HepG2 (cell line): ENCODE measurements around the gene ARHGAP12. TPM values are rescaled to one million over a fixed set of nuclear protein-coding genes. Genes with fewer than 3 reads are reported as not detected.

ENCODE experiments used
- ARID2 ChIP-seq: sonication (generic); formaldehyde crosslinking; IDR thresholded peaks from 2 replicates; pipeline ENCODE4 v1.8.1; 2022; ENCODE audit warnings: mild to moderate bottlenecking, missing genetic modification reagents, borderline replicate concordance
- EHMT2 ChIP-seq: fragments of 200-600 bp; sonication (generic); IDR thresholded peaks from 2 replicates; pipeline ENCODE4 v1.7.0; 2017; ENCODE audit warnings: antibody characterized with exemption, low read depth, low read length, borderline replicate concordance
- ELF3 ChIP-seq: IDR thresholded peaks from 2 replicates; pipeline ENCODE4 v1.6.1; 2016; ENCODE audit warnings: missing genetic modification reagents, missing compliant biosample characterization
- FOXA3 ChIP-seq: IDR thresholded peaks from 2 replicates; pipeline ENCODE4 v1.6.1; 2016; ENCODE audit warnings: missing genetic modification reagents, missing compliant biosample characterization
- GPN1 ChIP-seq: sonication (generic); formaldehyde crosslinking; IDR thresholded peaks from 2 replicates; pipeline ENCODE4 v1.5.1; 2020; ENCODE audit warnings: missing genetic modification reagents, borderline replicate concordance
- PHF8 ChIP-seq: sonication (generic); formaldehyde crosslinking; IDR thresholded peaks from 2 replicates; pipeline ENCODE4 v1.5.0; 2020; ENCODE audit warnings: missing genetic modification reagents
- POLR2AphosphoS2 ChIP-seq: IDR thresholded peaks from 2 replicates; pipeline ENCODE4 v1.6.1; 2011; ENCODE audit warnings: low read depth, low read length, improper control_type of control experiment
- SRSF9 ChIP-seq: fragments of 200-400 bp; formaldehyde crosslinking; IDR thresholded peaks from 2 replicates; pipeline ENCODE4 v1.6.1; 2018; ENCODE audit warnings: borderline replicate concordance, mild to moderate bottlenecking, low read depth, low read length; ENCODE audit not compliant: insufficient read depth, poor library complexity, severe bottlenecking
- ZBTB20 ChIP-seq: sonication (generic); formaldehyde crosslinking; IDR thresholded peaks from 2 replicates; pipeline ENCODE4 v1.8.1; 2023; ENCODE audit warnings: missing genetic modification reagents, low read depth, mild to moderate bottlenecking, borderline replicate concordance
- ZNF335 ChIP-seq: sonication (generic); formaldehyde crosslinking; IDR thresholded peaks from 2 replicates; pipeline ENCODE4 v1.4.0; 2020; ENCODE audit warnings: missing genetic modification reagents
- ZNF460 ChIP-seq: sonication (generic); formaldehyde crosslinking; IDR thresholded peaks from 2 replicates; pipeline ENCODE4 v1.5.1; 2020; ENCODE audit warnings: missing genetic modification reagents, mild to moderate bottlenecking, borderline replicate concordance
- ZNF543 ChIP-seq: sonication (generic); formaldehyde crosslinking; IDR thresholded peaks from 2 replicates; pipeline ENCODE4 v1.4.0; 2020; ENCODE audit warnings: mild to moderate bottlenecking, missing genetic modification reagents
- ZNF562 ChIP-seq: sonication (generic); formaldehyde crosslinking; IDR thresholded peaks from 2 replicates; pipeline ENCODE4 v1.8.0; 2022; ENCODE audit warnings: missing genetic modification reagents, borderline replicate concordance
- ZNF816 ChIP-seq: sonication (generic); formaldehyde crosslinking; IDR thresholded peaks from 2 replicates; pipeline ENCODE4 v1.8.0; 2022; ENCODE audit warnings: missing genetic modification reagents, mild to moderate bottlenecking, borderline replicate concordance
- polyA plus RNA-seq, 8 experiments: library from polyadenylated mRNA; depleted of rRNA in 3 of 8; stranded (reverse) in 7 of 8; unstranded in 1 of 8; fragments of >200 nt; fragmentation: Illumina TruSeq in 4 of 8; extraction: Trizol in 4 of 8; gene quantifications; 2 replicates each; pipeline versions ENCODE4 v1.2.1 to v1.2.3, GENCODE V29; 2011 to 2016; ENCODE audit warnings: low read depth in 4 of 8, missing spikeins in 1 of 8, mixed read lengths in 1 of 8; ENCODE audit not compliant: insufficient read depth in 1 of 8
- total RNA-seq, 5 experiments: library from RNA; depleted of rRNA; stranded (reverse); fragments of >200 nt; fragmentation: Illumina TruSeq; extraction: Trizol; gene quantifications; 2 replicates each; pipeline ENCODE4 v1.2.3, GENCODE V29; 2016; ENCODE audit warnings: low read depth in 1 of 5
- TF ChIP-seq, protein P1 (sequence below): sonication (generic); formaldehyde crosslinking; IDR thresholded peaks from 2 replicates; pipeline ENCODE4 v1.5.1; 2020; ENCODE audit warnings: mild to moderate bottlenecking, missing genetic modification reagents, moderate library complexity
- TF ChIP-seq, protein P2 (sequence below): sonication (generic); formaldehyde crosslinking; IDR thresholded peaks from 2 replicates; pipeline ENCODE4 v1.5.1; 2020; ENCODE audit warnings: mild to moderate bottlenecking, missing genetic modification reagents, borderline replicate concordance
- TF ChIP-seq, protein P3 (sequence below): sonication (generic); formaldehyde crosslinking; IDR thresholded peaks from 2 replicates; pipeline ENCODE4 v1.4.0; 2020; ENCODE audit warnings: missing genetic modification reagents
- TF ChIP-seq, protein P4 (sequence below): sonication (generic); formaldehyde crosslinking; IDR thresholded peaks from 2 replicates; pipeline ENCODE4 v1.4.0; 2020; ENCODE audit warnings: missing genetic modification reagents, borderline replicate concordance

Gene ARHGAP12
- total and polyA plus RNA-seq, 2 of the 13 experiments (the other 11 are each of a cell fraction or from before 2014, with no cell fraction given): 25.0 to 54.6 TPM

DNA sequence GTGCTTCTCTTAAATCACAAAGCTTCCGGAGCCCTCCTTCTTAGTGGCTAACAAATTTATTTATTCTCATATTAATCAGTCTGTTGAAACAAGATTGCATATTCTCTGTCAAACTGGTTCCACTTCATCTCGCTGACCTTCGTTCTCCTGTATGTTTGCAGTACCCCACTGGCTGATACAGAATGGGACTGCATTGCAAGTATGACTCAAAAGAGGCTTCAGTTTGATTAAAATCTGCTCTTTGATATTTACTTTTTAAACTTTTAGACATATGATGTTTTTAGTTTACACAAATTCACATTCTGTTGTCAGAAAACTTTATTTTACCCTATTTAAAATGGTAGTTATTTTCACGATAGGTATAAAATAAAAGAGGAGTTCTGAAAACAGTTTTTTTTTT is 14.3 kb upstream of the ARHGAP12 start (continued):
- TF ChIP-seq, protein P1, sequence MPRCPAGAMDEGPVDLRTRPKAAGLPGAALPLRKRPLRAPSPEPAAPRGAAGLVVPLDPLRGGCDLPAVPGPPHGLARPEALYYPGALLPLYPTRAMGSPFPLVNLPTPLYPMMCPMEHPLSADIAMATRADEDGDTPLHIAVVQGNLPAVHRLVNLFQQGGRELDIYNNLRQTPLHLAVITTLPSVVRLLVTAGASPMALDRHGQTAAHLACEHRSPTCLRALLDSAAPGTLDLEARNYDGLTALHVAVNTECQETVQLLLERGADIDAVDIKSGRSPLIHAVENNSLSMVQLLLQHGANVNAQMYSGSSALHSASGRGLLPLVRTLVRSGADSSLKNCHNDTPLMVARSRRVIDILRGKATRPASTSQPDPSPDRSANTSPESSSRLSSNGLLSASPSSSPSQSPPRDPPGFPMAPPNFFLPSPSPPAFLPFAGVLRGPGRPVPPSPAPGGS: no peak
- TF ChIP-seq ZNF562 (CRISPR knock-in tag) (no peak), ZNF335 (CRISPR knock-in tag) (no peak), ELF3 (CRISPR knock-in tag) (peak; percentile 31; the same call in 1 of the 2 replicates), POLR2AphosphoS2 (no peak), ZNF816 (CRISPR knock-in tag) (no peak), ZNF460 (no peak), PHF8 (no peak), SRSF9 (no peak), FOXA3 (CRISPR knock-in tag) (peak; percentile 64; the same call in 1 of the 2 replicates), ZNF543 (CRISPR knock-in tag) (no peak), ZBTB20 (CRISPR knock-in tag) (0 out of 2 replicates have a peak, but pooled peaks have one; percentile 42), EHMT2 (no peak), GPN1 (CRISPR knock-in tag) (no peak), ARID2 (no peak)
- TF ChIP-seq, protein P2, sequence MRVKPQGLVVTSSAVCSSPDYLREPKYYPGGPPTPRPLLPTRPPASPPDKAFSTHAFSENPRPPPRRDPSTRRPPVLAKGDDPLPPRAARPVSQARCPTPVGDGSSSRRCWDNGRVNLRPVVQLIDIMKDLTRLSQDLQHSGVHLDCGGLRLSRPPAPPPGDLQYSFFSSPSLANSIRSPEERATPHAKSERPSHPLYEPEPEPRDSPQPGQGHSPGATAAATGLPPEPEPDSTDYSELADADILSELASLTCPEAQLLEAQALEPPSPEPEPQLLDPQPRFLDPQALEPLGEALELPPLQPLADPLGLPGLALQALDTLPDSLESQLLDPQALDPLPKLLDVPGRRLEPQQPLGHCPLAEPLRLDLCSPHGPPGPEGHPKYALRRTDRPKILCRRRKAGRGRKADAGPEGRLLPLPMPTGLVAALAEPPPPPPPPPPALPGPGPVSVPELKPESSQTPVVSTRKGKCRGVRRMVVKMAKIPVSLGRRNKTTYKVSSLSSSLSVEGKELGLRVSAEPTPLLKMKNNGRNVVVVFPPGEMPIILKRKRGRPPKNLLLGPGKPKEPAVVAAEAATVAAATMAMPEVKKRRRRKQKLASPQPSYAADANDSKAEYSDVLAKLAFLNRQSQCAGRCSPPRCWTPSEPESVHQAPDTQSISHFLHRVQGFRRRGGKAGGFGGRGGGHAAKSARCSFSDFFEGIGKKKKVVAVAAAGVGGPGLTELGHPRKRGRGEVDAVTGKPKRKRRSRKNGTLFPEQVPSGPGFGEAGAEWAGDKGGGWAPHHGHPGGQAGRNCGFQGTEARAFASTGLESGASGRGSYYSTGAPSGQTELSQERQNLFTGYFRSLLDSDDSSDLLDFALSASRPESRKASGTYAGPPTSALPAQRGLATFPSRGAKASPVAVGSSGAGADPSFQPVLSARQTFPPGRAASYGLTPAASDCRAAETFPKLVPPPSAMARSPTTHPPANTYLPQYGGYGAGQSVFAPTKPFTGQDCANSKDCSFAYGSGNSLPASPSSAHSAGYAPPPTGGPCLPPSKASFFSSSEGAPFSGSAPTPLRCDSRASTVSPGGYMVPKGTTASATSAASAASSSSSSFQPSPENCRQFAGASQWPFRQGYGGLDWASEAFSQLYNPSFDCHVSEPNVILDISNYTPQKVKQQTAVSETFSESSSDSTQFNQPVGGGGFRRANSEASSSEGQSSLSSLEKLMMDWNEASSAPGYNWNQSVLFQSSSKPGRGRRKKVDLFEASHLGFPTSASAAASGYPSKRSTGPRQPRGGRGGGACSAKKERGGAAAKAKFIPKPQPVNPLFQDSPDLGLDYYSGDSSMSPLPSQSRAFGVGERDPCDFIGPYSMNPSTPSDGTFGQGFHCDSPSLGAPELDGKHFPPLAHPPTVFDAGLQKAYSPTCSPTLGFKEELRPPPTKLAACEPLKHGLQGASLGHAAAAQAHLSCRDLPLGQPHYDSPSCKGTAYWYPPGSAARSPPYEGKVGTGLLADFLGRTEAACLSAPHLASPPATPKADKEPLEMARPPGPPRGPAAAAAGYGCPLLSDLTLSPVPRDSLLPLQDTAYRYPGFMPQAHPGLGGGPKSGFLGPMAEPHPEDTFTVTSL (CRISPR knock-in tag): peak; percentile 19; the same call in 1 of the 2 replicates
- TF ChIP-seq, protein P3, sequence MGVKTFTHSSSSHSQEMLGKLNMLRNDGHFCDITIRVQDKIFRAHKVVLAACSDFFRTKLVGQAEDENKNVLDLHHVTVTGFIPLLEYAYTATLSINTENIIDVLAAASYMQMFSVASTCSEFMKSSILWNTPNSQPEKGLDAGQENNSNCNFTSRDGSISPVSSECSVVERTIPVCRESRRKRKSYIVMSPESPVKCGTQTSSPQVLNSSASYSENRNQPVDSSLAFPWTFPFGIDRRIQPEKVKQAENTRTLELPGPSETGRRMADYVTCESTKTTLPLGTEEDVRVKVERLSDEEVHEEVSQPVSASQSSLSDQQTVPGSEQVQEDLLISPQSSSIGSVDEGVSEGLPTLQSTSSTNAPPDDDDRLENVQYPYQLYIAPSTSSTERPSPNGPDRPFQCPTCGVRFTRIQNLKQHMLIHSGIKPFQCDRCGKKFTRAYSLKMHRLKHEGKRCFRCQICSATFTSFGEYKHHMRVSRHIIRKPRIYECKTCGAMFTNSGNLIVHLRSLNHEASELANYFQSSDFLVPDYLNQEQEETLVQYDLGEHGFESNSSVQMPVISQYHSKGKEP: no peak
- TF ChIP-seq, protein P4, sequence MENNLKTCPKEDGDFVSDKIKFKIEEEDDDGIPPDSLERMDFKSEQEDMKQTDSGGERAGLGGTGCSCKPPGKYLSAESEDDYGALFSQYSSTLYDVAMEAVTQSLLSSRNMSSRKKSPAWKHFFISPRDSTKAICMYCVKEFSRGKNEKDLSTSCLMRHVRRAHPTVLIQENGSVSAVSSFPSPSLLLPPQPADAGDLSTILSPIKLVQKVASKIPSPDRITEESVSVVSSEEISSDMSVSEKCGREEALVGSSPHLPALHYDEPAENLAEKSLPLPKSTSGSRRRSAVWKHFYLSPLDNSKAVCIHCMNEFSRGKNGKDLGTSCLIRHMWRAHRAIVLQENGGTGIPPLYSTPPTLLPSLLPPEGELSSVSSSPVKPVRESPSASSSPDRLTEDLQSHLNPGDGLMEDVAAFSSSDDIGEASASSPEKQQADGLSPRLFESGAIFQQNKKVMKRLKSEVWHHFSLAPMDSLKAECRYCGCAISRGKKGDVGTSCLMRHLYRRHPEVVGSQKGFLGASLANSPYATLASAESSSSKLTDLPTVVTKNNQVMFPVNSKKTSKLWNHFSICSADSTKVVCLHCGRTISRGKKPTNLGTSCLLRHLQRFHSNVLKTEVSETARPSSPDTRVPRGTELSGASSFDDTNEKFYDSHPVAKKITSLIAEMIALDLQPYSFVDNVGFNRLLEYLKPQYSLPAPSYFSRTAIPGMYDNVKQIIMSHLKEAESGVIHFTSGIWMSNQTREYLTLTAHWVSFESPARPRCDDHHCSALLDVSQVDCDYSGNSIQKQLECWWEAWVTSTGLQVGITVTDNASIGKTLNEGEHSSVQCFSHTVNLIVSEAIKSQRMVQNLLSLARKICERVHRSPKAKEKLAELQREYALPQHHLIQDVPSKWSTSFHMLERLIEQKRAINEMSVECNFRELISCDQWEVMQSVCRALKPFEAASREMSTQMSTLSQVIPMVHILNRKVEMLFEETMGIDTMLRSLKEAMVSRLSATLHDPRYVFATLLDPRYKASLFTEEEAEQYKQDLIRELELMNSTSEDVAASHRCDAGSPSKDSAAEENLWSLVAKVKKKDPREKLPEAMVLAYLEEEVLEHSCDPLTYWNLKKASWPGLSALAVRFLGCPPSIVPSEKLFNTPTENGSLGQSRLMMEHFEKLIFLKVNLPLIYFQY: no peak
